Esophagus (tissue), 2 donors: ENCODE data around the gene TCERG1L. TPM values are rescaled to one million over a fixed set of nuclear protein-coding genes. Genes with fewer than 3 reads are reported as not detected.
"Not testable (repeated sequence)": the region's sequence is repeated elsewhere in the genome, so short reads cannot be mapped to it uniquely, and the experiment has no call there.

Experiments
- H3K27ac ChIP-seq, 2 donors: one replicate each; pipeline ENCODE4 v1.5.1; 2013; ENCODE audit warnings: low read depth in 2 of 2, mild to moderate bottlenecking in 2 of 2, inconsistent platforms in 1 of 2, low read length in 1 of 2, moderate library complexity in 1 of 2
- H3K27me3 ChIP-seq, 2 donors: one replicate each; pipeline ENCODE4 v1.6.1; 2013; ENCODE audit warnings: low read length in 2 of 2, control low read depth in 1 of 2, mild to moderate bottlenecking in 1 of 2; ENCODE audit not compliant: insufficient read depth in 2 of 2, control insufficient read depth in 1 of 2
- H3K36me3 ChIP-seq, 2 donors: one replicate each; pipeline ENCODE4 v1.6.1; 2013; ENCODE audit warnings: low read length in 1 of 2; ENCODE audit not compliant: control insufficient read depth in 2 of 2, insufficient read depth in 2 of 2
- H3K4me1 ChIP-seq, 2 donors: one replicate each; pipeline ENCODE4 v1.6.1; 2013; ENCODE audit warnings: low read length in 1 of 2; ENCODE audit not compliant: control insufficient read depth in 2 of 2, insufficient read depth in 2 of 2
- H3K4me3 ChIP-seq, 2 donors: one replicate each; pipeline ENCODE4 v1.5.1; 2013; ENCODE audit warnings: low read length in 2 of 2, mild to moderate bottlenecking in 2 of 2, low read depth in 1 of 2, moderate library complexity in 1 of 2
- H3K9me3 ChIP-seq, 2 donors: one replicate each; pipeline ENCODE4 v1.6.1; 2013; ENCODE audit warnings: mild to moderate bottlenecking in 2 of 2, low read depth in 1 of 2, low read length in 1 of 2, moderate library complexity in 1 of 2; ENCODE audit not compliant: control insufficient read depth in 2 of 2, insufficient read depth in 1 of 2
- WGBS, 2 donors: extraction: QIAGEN DNeasy Blood & Tissue Kit; methylation state at CpG; one replicate each; pipeline ENCODE4 v1.1.7; 2013; 5-methylcytosine and 5-hydroxymethylcytosine counted together
- polyA plus RNA-seq, 2 donors: library from polyadenylated mRNA; stranded (reverse); fragments of 200-250 nt; gene quantifications; one replicate each; pipeline ENCODE4 v1.2.3, GENCODE V29; 2013
- donor health status: healthy with polysubstance abuse.
- donor health status: Bipolar disorder and iron deficiency.

Gene TCERG1L
- polyA plus RNA-seq, 2 donors, result 0.48 TPM; not detected in 1

GRCh38 chr10:131346456-131346855, 34.9 kb upstream of the TCERG1L start:
- Histone ChIP-seq H3K27me3 (no peaks in the 10 kb centered on the region), H3K27ac (no peak overlapping the region), H3K4me1 (no peaks in the 10 kb centered on the region), H3K4me3 (no peak overlapping the region), H3K36me3 (no peaks in the 10 kb centered on the region), H3K9me3 (peaks cover 0 to 5% of the 10 kb centered on the region in 2 donors)
- WGBS, 2 donors, result 34 to 51% methylated on average over 5 of the region's 5 CpGs

GRCh38 chr10:131345691-131346090, 34.2 kb upstream of the TCERG1L start:
- H3K4me3 ChIP-seq, result no peak overlapping the region
- no peaks in the 10 kb centered on the region for H3K4me1 ChIP-seq
- H3K9me3 ChIP-seq, result peaks cover 0 to 4% of the 10 kb centered on the region in 2 donors
- WGBS, 2 donors, result 74 to 88% methylated on average over 11 of the region's 11 CpGs
- no peaks in the 10 kb centered on the region for H3K36me3 ChIP-seq
- no peaks in the 10 kb centered on the region for H3K27me3 ChIP-seq
- no peak overlapping the region for H3K27ac ChIP-seq

GRCh38 chr10:131344747-131345146, 33.2 kb upstream of the TCERG1L start:
- Histone ChIP-seq H3K4me3 (no peak overlapping the region), H3K4me1 (no peaks in the 10 kb centered on the region), H3K9me3 (peaks cover 0 to 4% of the 10 kb centered on the region in 2 donors), H3K36me3 (no peaks in the 10 kb centered on the region), H3K27me3 (no peaks in the 10 kb centered on the region), H3K27ac (no peak overlapping the region)
- WGBS, 2 donors, result 84 to 86% methylated on average over 7 of the region's 7 CpGs

- 74 to 75% methylated on average over 5 of the region's 5 CpGs for WGBS, 2 donors
- Histone ChIP-seq H3K36me3 (no peaks in the 10 kb centered on the region), H3K4me3 (no peak overlapping the region), H3K4me1 (no peaks in the 10 kb centered on the region), H3K27me3 (no peaks in the 10 kb centered on the region), H3K9me3 (peaks cover 0 to 7% of the 10 kb centered on the region in 2 donors), H3K27ac (no peak overlapping the region)
These were observed 26.2 kb upstream of the TCERG1L start for GRCh38 chr10:131337741-131338140.

GRCh38 chr10:131332821-131333220, 21.3 kb upstream of the TCERG1L start:
- no peaks in the 10 kb centered on the region for H3K36me3 ChIP-seq
- peaks cover 0 to 3% of the 10 kb centered on the region in 2 donors for H3K9me3 ChIP-seq
- H3K27me3 ChIP-seq, result no peaks in the 10 kb centered on the region
- no peak overlapping the region for H3K4me3 ChIP-seq
- no peaks in the 10 kb centered on the region for H3K4me1 ChIP-seq
- H3K27ac ChIP-seq, result no peak overlapping the region

GRCh38 chr10:131323880-131324279, 12.4 kb upstream of the TCERG1L start:
- Histone ChIP-seq H3K36me3 (no peaks in the 10 kb centered on the region), H3K27me3 (no peaks in the 10 kb centered on the region)
- WGBS, 2 donors, result 57 to 61% methylated on average over 12 of the region's 12 CpGs

GRCh38 chr10:131323025-131323424, 11.5 kb upstream of the TCERG1L start:
- Histone ChIP-seq H3K27ac (no peak overlapping the region), H3K36me3 (no peaks in the 10 kb centered on the region), H3K9me3 (no peaks in the 10 kb centered on the region), H3K4me3 (no peak overlapping the region), H3K4me1 (no peaks in the 10 kb centered on the region), H3K27me3 (no peaks in the 10 kb centered on the region)
- WGBS, 2 donors, result 50 to 52% methylated on average over 2 of the region's 2 CpGs

More at GRCh38 chr10:131323880-131324279, 12.4 kb upstream of the TCERG1L start:
- H3K4me3 ChIP-seq, result no peak overlapping the region
- H3K9me3 ChIP-seq, result no peaks in the 10 kb centered on the region
- H3K27ac ChIP-seq, result no peak overlapping the region
- no peaks in the 10 kb centered on the region for H3K4me1 ChIP-seq

GRCh38 chr10:131322575-131322974, 11.1 kb upstream of the TCERG1L start:
- not testable (repeated sequence) for H3K36me3 ChIP-seq, H3K4me3 ChIP-seq, H3K27ac ChIP-seq, H3K9me3 ChIP-seq, H3K27me3 ChIP-seq, H3K4me1 ChIP-seq
- WGBS, 2 donors, result 91 to 92% methylated on average over 19 of the region's 19 CpGs

- no peaks in the 10 kb centered on the region for H3K36me3 ChIP-seq
- H3K9me3 ChIP-seq, result no peaks in the 10 kb centered on the region
- 42 to 43% methylated on average over 15 of the region's 15 CpGs for WGBS, 2 donors
- no peak overlapping the region for H3K27ac ChIP-seq
- H3K27me3 ChIP-seq, result no peaks in the 10 kb centered on the region
- H3K4me1 ChIP-seq, result no peaks in the 10 kb centered on the region
- no peak overlapping the region for H3K4me3 ChIP-seq
These were observed 9.5 kb upstream of the TCERG1L start for GRCh38 chr10:131320860-131321604.

- WGBS, 2 donors, result 83 to 84% methylated on average over 8 of the region's 8 CpGs
- Histone ChIP-seq H3K9me3 (no peaks in the 10 kb centered on the region), H3K36me3 (no peaks in the 10 kb centered on the region), H3K27ac (no peak overlapping the region), H3K4me3 (no peak overlapping the region), H3K4me1 (peaks cover 0 to 5% of the 10 kb centered on the region in 2 donors), H3K27me3 (no peaks in the 10 kb centered on the region)
These were observed 7.3 kb upstream of the TCERG1L start for GRCh38 chr10:131318814-131319213.
